NCI-H2029 treated with DMSO at 0.1 percent for 48 hours (cell line): ENCODE results near the gene RAET1L.
"Not testable (repeated sequence)": the region's sequence is repeated elsewhere in the genome, so short reads cannot be mapped to it uniquely, and the experiment has no call there.

Source experiments
- DNase-seq: peaks from one replicate; lab custom pipeline; 2025; lab: John Stamatoyannopoulos, UW

RAET1L gene, protein sequence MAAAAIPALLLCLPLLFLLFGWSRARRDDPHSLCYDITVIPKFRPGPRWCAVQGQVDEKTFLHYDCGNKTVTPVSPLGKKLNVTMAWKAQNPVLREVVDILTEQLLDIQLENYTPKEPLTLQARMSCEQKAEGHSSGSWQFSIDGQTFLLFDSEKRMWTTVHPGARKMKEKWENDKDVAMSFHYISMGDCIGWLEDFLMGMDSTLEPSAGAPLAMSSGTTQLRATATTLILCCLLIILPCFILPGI

DNA sequence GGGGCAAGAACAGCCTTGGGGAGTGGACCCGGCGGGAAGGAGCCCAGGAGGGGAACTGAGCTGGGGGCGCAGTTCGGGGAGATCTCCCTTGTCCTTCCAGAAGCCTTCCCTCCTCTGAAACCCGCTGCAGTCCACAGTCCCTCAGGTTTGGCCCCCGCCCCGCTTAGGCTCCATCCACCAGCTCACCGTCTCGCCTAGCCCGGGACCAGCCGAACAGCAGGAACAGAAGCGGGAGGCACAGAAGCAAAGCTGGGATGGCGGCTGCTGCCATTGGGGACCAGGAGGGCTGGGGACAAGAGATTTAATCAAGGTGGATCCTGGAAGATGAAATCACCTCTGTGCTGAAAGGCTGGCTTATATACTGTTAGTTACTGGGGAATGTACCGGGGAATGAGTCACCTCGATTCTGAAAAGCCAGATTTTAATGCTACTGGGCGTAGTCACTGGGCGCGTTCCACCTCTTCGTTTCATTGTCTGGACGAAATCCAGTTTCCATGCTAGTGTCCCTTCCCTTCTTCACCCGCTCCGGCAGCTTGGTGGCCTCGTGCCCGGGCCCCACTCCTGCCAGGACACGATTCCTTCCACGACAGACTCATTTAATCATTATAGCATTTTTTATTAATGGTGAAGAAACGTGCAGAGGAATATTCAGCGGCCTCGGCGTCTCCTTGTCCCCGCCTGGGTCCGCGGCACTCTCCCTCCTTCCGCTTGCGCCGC lies at the start of gene RAET1L:
TSS of gene RAET1L (minus strand) at position 332 of the 717 bp plus-strand sequence. CDS start at position 271, 61 bp downstream.
- no peak for DNase-seq

- no peak for DNase-seq
Observed at GRCh38 chr6:150075034-150075421, 49.7 kb upstream of the RAET1L start.

DNA sequence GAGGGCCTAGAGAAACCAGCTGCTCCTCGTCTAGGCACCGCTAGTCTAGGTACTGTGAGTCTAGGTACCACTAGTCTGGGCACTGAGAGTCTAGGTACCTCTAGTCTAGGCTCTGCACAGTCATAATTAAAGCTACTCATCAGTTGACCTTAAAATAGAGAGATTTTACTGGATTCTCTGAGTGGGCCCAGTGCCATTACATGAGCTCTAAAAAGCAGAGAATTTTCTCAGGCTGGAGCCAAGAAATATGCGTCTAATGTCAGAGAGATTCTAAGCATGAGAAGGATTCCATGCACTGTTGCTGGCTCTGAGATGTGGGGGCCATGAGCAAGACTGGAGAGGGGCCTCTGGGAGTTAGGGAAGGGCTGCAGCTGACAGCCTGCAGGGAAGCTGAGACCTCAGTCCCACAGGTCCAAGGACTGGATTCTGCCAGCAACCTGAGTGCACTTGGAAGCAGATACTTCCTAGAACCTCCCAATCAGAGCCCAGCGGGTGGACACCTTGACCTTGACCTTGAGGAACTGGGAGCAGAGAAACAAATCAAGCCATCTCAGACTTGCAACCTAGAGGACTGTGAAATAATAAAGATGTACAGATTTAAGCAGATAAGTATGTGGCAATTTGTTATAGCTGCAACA lies 49.2 kb upstream of the RAET1L start:
- DNase-seq: not testable (repeated sequence)

GRCh38 chr6:150072201-150072600 lies 46.9 kb upstream of the RAET1L start:
- DNase-seq: no peak

DNA sequence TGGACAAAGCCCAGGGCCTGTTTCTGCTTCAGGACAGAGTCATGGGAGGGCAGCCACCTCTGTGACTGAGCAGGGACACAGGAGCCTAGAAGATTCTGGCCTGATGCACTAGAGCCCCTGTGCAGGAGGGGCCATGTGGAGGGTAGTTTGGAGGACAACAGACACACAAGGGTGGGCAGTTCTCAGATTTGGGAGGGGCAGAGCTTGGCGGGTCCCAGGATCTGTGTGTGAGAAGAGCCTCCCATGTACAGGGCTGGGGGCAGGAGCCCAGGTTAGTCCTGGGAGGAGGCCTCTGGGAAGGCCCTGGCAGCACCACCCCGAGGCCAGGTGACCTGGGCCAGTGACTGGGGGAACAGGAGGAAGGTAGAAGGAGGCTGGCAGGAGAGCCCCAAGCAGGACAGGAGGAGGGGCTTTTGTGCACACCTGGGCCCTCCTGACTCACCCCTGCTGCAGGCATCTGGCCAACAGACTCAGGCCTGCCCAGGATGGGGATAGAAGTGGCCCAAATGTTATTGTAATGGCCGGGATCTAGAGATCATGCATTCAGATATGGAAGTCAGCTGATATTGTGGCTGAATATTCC lies 45.0 kb upstream of the RAET1L start:
- no peak for DNase-seq

GRCh38 chr6:150069706-150070105 lies 44.4 kb upstream of the RAET1L start:
- DNase-seq: no peak

- no peak for DNase-seq
Observed at GRCh38 chr6:150068720-150069648, 43.7 kb upstream of the RAET1L start, which contains the start of gene ULBP3. ULBP3 (minus strand) TSS chr6:150069121; CDS start chr6:150069066, 55 bp downstream.

DNA sequence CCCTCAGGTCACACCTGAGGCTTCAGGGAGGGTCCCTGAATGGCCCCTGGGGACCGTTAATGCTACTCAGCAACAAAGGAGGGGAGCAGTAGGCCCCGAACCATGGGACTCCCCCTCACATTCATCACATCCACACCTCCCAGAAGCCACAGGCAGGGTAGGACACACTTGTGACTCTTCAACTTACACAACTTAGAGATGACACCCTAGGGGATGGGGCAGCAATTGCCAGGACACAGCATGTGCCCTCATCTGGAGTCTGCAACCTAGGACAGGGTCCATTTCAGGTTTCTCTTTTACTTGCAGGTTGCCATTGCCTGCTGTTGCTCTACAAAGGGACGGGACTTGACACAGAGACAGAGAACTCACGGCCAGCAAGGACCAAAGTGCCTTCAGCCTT lies 42.8 kb upstream of the RAET1L start:
- no peak for DNase-seq

GRCh38 chr6:150065083-150065482 lies 39.8 kb upstream of the RAET1L start:
- no peak for DNase-seq

- no peak for DNase-seq
Observed at GRCh38 chr6:150063640-150064039, 38.3 kb upstream of the RAET1L start.

GRCh38 chr6:150059973-150060372 lies 34.6 kb upstream of the RAET1L start:
- not testable (repeated sequence) for DNase-seq

- no peak for DNase-seq
Observed at GRCh38 chr6:150058986-150059385, 33.7 kb upstream of the RAET1L start.

GRCh38 chr6:150058231-150058792 lies 33.0 kb upstream of the RAET1L start:
- no peak for DNase-seq

DNA sequence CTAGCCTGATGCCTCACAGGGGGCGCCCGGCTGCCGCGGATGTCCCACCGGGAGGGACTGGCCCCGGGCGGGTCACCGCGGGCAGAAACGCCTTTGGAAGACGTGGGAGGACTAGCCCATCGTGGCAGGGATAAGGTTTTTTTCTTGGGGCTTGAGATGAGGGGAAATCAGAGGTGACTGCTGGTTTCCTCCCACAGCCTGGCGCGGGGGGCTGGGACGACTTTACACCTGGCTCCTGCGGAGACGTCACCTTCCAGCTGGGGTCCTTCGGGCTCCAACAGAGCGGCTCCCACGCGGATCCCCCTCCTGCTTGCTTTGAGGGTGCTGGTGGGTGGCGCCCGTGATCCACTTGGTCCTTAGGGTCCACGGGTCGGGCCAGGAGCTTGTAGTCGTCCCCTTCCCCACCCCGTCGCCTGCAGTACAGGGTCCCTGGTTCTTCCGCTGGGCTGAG lies 32.2 kb upstream of the RAET1L start:
- no peak for DNase-seq

GRCh38 chr6:150056916-150057315 lies 31.6 kb upstream of the RAET1L start:
- no peak for DNase-seq

GRCh38 chr6:150056156-150056555 lies 30.8 kb upstream of the RAET1L start:
- no peak for DNase-seq

GRCh38 chr6:150055131-150055530 lies 29.8 kb upstream of the RAET1L start:
- DNase-seq: no peak

- no peak for DNase-seq
Observed at GRCh38 chr6:150053450-150053849, 28.1 kb upstream of the RAET1L start.

GRCh38 chr6:150050846-150051245 lies 25.5 kb upstream of the RAET1L start:
- no peak for DNase-seq

- no peak for DNase-seq
Observed at GRCh38 chr6:150048099-150048498, 22.8 kb upstream of the RAET1L start.

GRCh38 chr6:150046943-150047342 lies 21.6 kb upstream of the RAET1L start:
- DNase-seq: no peak
